NT2/D1 (cell line): ENCODE results near the gene COBL.

Experiments used
- DNase-seq: peaks from one replicate; pipeline ENCODE4 v3.0.0-alpha.2; 2011; ENCODE audit warnings: low read depth, low spot score
- H3K27me3 ChIP-seq: 2 replicates; pipeline ENCODE4 v1.6.0; 2011; ENCODE audit warnings: mild to moderate bottlenecking; ENCODE audit not compliant: insufficient read length, insufficient read depth
- H3K36me3 ChIP-seq: 2 replicates; pipeline ENCODE4 v1.6.1; 2011; ENCODE audit warnings: mild to moderate bottlenecking, low read length, mixed read lengths; ENCODE audit not compliant: insufficient read depth, insufficient read length
- H3K4me1 ChIP-seq: 2 replicates; pipeline ENCODE4 v1.5.1; 2011; ENCODE audit not compliant: insufficient read depth, insufficient read length
- H3K4me3 ChIP-seq: 2 replicates; pipeline ENCODE4 v1.5.1; 2011; ENCODE audit warnings: low read depth; ENCODE audit not compliant: insufficient read length
- H3K9ac ChIP-seq: 2 replicates; pipeline ENCODE4 v1.6.0; 2011; ENCODE audit warnings: low read depth; ENCODE audit not compliant: insufficient read length
- H3K9me3 ChIP-seq: 2 replicates; pipeline ENCODE4 v1.5.1; 2011; ENCODE audit warnings: mild to moderate bottlenecking, low read length; ENCODE audit not compliant: insufficient read depth
- SUZ12 ChIP-seq: IDR thresholded peaks from 2 replicates; pipeline ENCODE4 v1.6.1; 2011; ENCODE audit not compliant: insufficient read length, insufficient read depth; ENCODE audit errors: extremely low read depth
- YY1 ChIP-seq: IDR thresholded peaks from 2 replicates; pipeline ENCODE4 v1.6.1; 2011; ENCODE audit not compliant: insufficient read length, insufficient read depth
- ZNF274 ChIP-seq: IDR thresholded peaks from 2 replicates; pipeline ENCODE4 v1.6.1; 2011; ENCODE audit warnings: mild to moderate bottlenecking, low read depth, low read length

The COBL gene

GRCh38 chr7:51301806-51302205, 14.8 kb downstream of the COBL start:
- TF ChIP-seq SUZ12 (no peak), ZNF274 (no peak), YY1 (no peak)
- Histone ChIP-seq H3K9me3 (no peaks in the 10 kb centered on the region), H3K4me1 (peaks cover 7% of the 10 kb centered on the region), H3K4me3 (no peak overlapping the region), H3K27me3 (no peaks in the 10 kb centered on the region), H3K36me3 (no peaks in the 10 kb centered on the region), H3K9ac (no peak overlapping the region)
- DNase-seq = no peak

GRCh38 chr7:51300762-51301674, 15.6 kb downstream of the COBL start:
- no peak for TF ChIP-seq SUZ12
- TF ChIP-seq ZNF274 = no peak
- TF ChIP-seq YY1 = no peak

GRCh38 chr7:51299391-51300133, 17.0 kb downstream of the COBL start:
- Histone ChIP-seq H3K9me3 (no peaks in the 10 kb centered on the region), H3K4me3 (no peak overlapping the region), H3K9ac (no peak overlapping the region), H3K4me1 (peaks cover 3% of the 10 kb centered on the region), H3K36me3 (no peaks in the 10 kb centered on the region), H3K27me3 (no peaks in the 10 kb centered on the region)
- no peak for DNase-seq
- TF ChIP-seq YY1 (no peak), ZNF274 (no peak), SUZ12 (no peak)

More at GRCh38 chr7:51300762-51301674, 15.6 kb downstream of the COBL start:
- Histone ChIP-seq H3K4me3 (no peak overlapping the region), H3K27me3 (no peaks in the 10 kb centered on the region), H3K9me3 (no peaks in the 10 kb centered on the region), H3K4me1 (peaks cover 4% of the 10 kb centered on the region), H3K9ac (no peak overlapping the region), H3K36me3 (no peaks in the 10 kb centered on the region)
- no peak for DNase-seq

- Histone ChIP-seq H3K4me1 (peaks cover 3% of the 10 kb centered on the region), H3K9ac (no peak overlapping the region), H3K9me3 (no peaks in the 10 kb centered on the region), H3K36me3 (no peaks in the 10 kb centered on the region), H3K4me3 (no peak overlapping the region), H3K27me3 (no peaks in the 10 kb centered on the region)
- TF ChIP-seq SUZ12 = no peak
- no peak for TF ChIP-seq ZNF274
- no peak for TF ChIP-seq YY1
- DNase-seq = no peak
Measured at GRCh38 chr7:51298912-51299311, 17.7 kb downstream of the COBL start.

- no peak for TF ChIP-seq YY1
- TF ChIP-seq SUZ12 = no peak
- TF ChIP-seq ZNF274 = no peak
Measured at GRCh38 chr7:51297986-51298385, 18.6 kb downstream of the COBL start.

GRCh38 chr7:51295440-51296245, 21.0 kb downstream of the COBL start:
- no peak for DNase-seq
- Histone ChIP-seq H3K9me3 (no peaks in the 10 kb centered on the region), H3K4me3 (no peak overlapping the region), H3K4me1 (no peaks in the 10 kb centered on the region), H3K9ac (no peak overlapping the region), H3K36me3 (no peaks in the 10 kb centered on the region), H3K27me3 (no peaks in the 10 kb centered on the region)
- TF ChIP-seq ZNF274 = no peak
- TF ChIP-seq YY1 = no peak
- no peak for TF ChIP-seq SUZ12

More at GRCh38 chr7:51297986-51298385, 18.6 kb downstream of the COBL start:
- H3K27me3 ChIP-seq = no peaks in the 10 kb centered on the region
- H3K4me3 ChIP-seq = no peak overlapping the region
- peaks cover 3% of the 10 kb centered on the region for H3K4me1 ChIP-seq
- H3K36me3 ChIP-seq = no peaks in the 10 kb centered on the region
- DNase-seq = no peak
- H3K9ac ChIP-seq = no peak overlapping the region
- no peaks in the 10 kb centered on the region for H3K9me3 ChIP-seq
